HL-60/S4 treated with retinoic acid at 250 ng/mL for 4 days and 3 days (cell line): Measurements from ENCODE around the gene B9D1.

ENCODE experiments used
- in situ Hi-C: fragments of 300-500 bp; cut with MboI; formaldehyde crosslinking; loops from 2 replicates; pipeline ENCODE4 v1.7.0; 2022; ENCODE audit warnings: low sequenced_read_pairs

The B9D1 gene

DNA sequence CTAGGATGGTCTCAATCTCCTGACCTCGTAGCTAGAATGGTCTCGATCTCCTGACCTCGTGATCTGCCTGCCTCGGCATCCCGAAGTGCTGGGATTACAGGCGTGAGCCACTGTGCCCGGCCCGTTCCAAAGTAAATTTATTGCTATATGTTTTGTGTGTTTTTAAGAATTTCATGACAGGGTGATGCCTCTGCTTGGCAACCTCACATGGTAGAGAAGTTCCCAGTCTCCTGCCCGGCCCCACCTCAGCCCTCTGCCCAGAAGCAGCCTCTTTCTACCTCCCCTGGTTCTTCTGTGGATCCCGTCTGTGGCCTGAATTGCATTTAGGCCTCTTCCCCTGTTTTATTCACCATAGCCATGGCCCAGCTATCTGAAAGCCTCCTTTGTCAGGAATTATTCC, 55.0 kb downstream of the B9D1 start:
- in situ Hi-C loops, result no loop called here

DNA sequence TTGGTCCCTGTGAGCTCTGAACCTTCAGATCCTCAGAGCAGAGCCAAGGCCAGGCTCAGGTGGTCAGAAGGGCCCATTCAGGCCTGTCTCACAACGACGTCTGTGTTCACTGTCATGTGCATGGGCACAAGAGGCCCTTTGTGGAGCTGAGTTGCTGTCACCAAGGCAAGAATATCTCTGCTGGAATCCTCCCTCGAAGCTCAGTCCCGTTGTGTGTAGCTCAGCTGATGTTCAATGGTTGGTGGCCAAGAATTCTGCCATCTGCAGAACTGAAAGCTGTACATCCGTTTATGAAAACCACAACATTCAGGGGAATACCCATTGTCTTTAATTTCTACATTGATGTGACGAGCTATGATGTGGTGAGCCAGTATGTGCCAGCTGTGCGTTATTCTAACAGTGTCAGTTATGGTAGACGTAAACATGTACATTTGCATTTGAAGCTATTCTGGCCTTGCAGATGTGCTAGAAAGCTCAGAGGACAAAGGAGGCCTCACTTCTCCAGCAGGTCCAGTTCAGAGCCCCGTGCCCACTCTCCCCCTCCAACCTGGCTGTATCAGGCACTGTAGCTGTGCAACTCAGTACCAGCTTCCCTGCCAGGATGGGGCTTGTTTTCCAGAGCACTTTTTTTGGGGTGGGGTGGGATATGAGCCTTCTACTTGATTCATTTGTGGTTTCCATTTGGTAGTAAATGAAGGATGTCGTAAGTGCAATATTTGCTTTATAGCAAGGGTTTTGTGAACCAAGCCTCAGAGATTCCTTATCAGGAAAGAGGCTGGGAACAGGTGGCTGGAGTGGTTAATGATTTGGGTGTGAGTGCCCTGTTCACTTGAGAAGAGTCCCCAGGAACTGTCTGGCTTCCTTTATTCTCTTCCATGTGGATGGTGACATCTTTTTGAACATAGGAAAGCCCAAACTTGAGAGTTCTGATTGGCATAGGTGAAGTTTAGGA, 56.1 kb downstream of the B9D1 start:
- in situ Hi-C loops, result no loop called here

GRCh38 chr17:19305761-19306159, 56.8 kb downstream of the B9D1 start:
- in situ Hi-C loops, result no loop called here

GRCh38 chr17:19305256-19305655, 57.3 kb downstream of the B9D1 start:
- in situ Hi-C loops, result no loop called here

GRCh38 chr17:19304751-19305150, 57.8 kb downstream of the B9D1 start:
- in situ Hi-C loops, result no loop called here

DNA sequence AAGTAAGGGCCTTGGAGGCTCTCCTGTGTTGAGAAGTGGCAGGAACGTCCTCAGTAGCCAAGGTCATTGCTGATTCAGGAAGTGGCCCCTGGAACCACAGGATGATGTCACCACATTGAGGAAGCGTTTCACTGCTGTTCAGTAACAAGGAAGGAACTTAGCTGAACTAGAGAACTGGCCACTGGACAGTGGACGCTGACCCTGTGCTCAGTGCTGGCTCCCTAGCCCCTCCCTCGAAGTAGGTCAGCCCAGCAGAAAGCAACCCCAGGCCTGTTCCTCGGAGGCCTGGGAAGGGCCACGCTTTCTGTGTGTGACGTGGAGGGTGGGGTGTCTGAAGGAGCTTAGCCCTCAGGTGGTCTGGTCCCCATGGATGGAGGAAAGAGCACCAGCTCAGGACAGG, 58.3 kb downstream of the B9D1 start:
- in situ Hi-C loops, result no loop called here

DNA sequence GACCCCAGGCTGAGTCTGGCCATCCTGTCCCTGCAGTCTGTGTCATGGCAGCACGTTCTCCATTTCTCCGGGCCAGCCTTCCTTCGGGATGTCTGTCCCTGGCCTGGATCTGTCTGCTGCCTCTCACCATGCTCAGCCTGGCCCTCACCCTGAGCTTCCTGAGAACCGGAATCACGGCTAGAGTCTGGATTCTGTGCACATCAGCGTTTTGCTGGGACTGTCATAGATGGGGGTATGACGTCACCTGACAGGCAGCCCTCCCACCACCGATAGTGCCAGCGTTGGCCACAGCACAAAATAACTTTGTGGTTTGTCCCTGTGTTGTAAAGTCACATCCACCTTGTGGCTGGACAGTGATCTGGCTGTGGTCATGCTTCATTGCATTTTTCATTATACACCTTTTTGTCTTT, 59.2 kb downstream of the B9D1 start:
- in situ Hi-C loops, result no loop called here

DNA sequence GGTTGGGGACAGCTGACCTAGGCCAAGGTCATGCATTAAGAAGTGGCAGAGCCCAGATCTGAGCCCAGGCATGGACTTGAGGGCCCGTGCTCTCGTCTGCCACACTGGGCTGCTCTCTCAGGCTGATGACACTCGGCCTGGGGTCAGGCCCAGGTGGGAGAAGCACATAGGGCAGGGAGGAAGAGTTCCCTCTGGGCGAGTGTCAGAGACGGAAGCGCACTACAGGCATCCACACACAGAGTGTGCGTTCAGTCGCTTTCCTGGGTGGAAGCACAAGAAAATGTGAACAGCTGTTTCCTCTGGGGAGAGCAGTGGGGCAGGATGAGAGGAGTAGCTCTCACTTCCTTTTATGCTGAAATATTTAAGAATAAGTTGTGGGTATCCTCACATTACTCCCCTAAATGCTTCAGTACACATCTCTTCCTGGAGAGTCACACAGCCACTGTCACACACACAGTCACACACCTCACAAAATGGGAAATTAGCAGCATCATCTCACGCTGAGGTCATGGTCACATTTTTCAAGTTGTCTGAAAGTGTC, 59.7 kb downstream of the B9D1 start:
- in situ Hi-C loops, result no loop called here

DNA sequence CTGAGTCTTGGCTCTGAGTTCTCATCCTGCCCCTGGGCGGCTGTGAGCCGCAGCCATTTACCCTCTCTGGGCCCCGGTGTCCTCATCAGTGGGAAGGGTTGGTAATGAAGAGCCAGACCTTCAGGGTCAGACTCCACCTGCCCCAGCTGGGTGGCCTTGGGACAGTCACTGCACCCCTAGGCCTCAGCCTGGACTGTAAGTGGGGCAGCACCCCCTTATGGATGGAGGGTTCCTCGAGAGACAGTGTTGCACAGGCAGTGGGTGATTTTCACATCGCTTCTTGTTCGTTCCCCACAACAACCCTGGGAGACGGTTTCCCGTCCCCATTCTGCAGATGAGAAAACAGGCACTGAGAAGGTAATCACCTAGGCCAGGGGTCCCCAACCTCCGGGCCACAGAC, 60.5 kb downstream of the B9D1 start:
- in situ Hi-C loops, result no loop called here

- in situ Hi-C loops, result no loop called here
Observed at GRCh38 chr17:19301274-19301951, 61.1 kb downstream of the B9D1 start.

GRCh38 chr17:19299866-19300265, 62.7 kb downstream of the B9D1 start:
- in situ Hi-C loops, result no loop called here

DNA sequence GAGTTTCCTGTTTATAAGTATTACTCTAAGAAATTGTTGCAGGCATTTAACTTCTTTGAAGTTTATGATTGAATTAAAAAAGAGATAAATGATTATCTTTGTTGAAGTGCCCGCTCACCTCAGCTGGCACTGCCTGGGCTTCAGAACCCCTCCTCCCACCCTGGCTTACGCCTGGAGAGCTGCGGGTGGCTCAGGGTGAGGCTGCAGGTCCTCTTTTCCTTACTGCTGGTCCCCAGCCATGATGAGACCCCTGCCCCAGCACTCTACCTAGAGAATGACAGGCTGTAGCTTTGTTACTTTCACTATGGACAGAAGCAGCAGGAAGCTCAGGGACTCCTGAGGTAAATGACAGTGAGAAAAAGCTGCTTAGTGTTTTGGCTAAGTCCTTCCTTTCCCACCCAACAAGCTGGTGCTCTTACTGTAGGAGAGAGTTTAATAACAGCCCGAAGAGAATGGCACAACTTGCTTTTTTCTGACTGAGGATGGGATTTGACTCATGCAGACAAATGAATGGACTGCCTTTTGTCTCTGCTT, 63.2 kb downstream of the B9D1 start:
- in situ Hi-C loops, result no loop called here

DNA sequence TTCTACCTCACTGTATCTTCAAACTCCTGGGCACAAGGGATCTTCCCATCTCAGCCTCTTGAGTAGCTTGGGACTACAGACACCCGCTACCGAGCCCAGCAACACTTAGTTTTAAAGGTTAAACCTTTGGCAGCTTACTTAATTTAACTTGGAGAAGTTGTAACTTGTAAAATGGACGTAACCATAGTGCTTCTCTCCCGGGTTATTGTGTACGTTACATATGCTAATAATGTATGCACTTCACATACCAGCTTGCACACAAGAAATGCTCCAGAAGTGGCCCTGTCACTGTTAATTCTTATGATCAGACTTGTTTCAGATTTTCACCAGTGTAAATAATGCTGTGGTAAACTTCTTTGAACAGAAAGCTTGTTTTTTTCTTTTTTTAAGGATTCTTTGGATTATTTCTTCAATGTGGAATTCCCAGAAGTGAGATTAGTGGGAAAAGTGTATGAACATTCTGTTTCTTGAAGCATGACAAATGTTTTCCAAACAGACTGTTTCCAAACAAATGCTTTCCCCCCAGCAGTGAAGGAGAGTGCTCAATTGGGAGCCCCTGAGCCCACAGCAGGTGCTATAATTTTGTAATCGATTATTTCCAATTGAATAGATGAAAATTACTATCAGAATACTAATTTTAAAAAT, 63.8 kb downstream of the B9D1 start:
- in situ Hi-C loops, result no loop called here

DNA sequence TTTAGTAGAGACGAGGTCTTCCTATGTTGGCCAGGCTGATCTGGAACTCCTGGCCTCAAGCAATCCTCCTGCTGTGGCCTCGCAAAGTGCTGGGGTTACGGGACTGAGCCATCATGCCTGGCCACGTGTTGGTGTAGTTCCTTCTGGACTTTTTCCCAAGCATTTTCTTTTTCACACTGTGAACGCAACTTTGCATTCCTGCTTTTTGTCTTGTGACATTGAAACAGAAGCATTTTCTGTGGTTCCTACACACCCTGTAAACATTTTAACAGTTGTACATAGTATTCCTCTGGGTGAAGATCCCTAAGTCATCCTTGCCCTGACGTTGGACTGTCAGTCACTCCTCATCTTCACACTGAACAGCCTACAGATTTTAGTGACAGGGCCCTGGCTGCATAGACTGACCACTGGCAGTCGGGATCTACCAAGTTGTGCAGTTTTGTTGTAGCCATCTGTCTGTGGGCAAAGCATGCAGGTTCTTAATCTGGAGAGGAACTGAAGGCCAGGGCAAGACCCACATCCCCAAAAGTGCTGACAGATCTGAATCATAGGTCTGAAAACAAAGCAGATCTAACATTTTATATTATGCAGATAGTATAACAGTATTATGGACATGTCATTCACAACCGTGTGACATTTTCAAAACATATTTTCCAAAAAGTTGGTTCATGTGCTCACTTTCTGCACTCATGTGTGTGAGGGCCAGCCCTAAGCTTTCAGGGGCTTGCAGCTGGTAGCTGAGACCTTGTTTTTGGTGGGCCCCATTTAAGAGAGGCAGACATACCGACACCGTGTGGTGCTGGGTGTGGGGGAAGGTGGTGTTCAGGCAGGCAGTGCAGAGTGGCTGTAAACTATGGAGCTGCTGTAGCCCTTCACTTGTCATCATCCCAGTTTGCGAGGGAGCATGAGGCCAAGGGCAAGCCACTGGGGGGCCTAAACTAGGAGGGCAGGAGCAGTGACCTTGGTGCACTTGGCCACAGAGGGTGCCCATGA, 65.4 kb downstream of the B9D1 start:
- in situ Hi-C loops, result no loop called here

DNA sequence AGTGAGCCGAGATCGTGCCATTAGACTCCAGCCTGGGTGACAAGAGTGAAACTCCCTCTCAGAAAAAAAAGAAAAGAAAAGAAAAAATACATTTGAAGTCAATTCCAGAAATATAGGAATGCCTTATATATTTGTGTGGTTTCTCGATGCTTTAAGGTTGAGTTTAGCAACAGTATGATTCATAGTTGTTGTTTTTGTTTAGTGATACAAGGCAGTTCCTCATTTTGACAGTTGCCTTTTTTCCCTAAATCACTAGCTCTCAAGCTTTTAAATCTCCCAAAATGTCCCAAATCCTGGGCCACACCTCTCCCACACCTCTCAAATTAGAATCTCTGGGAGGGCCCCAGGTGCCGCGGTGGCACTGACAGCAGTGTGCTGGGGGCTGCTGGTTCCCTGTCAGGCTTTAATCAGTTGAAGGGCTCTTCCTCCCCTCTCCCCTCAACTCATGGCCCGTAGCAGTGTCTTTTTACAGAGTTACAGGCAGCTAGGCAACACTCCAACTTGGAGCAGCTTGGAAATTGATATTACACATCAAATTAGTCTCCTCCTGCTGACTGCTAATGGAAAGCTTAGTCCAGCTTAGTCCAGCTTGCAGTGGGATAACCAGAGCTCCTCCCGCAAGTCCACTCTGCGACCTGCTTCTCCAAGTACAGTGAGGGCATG, 66.9 kb downstream of the B9D1 start:
- in situ Hi-C loops, result no loop called here

GRCh38 chr17:19294443-19294842, 68.1 kb downstream of the B9D1 start:
- in situ Hi-C loops, result no loop called here
